Astrocyte (in vitro differentiated cells and primary cell): Measurements from ENCODE around the gene LY6G6D.

Experiments used
- EZH2 ChIP-seq: IDR thresholded peaks from 2 replicates; pipeline ENCODE4 v1.6.1; 2012; ENCODE audit warnings: mild to moderate bottlenecking, low read length, inconsistent platforms; ENCODE audit not compliant: insufficient read depth
- TF ChIP-seq, protein P1 (sequence below): IDR thresholded peaks from 2 replicates; pipeline ENCODE4 v1.5.1; 2011; ENCODE audit warnings: low read depth, mild to moderate bottlenecking, inconsistent platforms, low read length, moderate library complexity; ENCODE audit not compliant: insufficient read depth

DNA sequence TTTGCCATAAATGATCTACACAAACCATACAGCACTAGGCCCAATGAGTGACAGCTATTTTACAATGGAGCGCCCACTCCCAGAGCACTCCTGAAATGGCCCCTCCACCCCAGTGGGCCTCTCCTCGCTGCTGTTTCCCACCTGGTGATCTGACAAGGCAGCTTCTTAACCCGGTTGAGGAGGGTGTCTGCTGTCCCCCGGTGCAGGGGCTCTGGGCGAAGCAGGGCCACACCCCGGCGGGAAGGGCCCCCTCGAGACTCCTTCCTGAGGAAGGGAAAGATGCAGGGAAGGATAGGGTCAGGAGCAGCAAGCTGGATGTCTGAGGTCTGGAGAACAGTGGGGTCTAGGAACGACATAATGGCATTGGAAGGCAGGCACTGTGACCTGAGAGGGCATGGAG lies 22.3 kb upstream of the LY6G6D start:
- TF ChIP-seq, protein P1, sequence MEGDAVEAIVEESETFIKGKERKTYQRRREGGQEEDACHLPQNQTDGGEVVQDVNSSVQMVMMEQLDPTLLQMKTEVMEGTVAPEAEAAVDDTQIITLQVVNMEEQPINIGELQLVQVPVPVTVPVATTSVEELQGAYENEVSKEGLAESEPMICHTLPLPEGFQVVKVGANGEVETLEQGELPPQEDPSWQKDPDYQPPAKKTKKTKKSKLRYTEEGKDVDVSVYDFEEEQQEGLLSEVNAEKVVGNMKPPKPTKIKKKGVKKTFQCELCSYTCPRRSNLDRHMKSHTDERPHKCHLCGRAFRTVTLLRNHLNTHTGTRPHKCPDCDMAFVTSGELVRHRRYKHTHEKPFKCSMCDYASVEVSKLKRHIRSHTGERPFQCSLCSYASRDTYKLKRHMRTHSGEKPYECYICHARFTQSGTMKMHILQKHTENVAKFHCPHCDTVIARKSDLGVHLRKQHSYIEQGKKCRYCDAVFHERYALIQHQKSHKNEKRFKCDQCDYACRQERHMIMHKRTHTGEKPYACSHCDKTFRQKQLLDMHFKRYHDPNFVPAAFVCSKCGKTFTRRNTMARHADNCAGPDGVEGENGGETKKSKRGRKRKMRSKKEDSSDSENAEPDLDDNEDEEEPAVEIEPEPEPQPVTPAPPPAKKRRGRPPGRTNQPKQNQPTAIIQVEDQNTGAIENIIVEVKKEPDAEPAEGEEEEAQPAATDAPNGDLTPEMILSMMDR: no peak
- TF ChIP-seq EZH2: no peak
